ENCODE results near the gene OR12D3.

GRCh38 chr6:29376003-29376402 is 912 bp upstream of the OR12D3 start:
- TF ChIP-seq CTCF (IDR thresholded peaks at IDR 0.05): no peak
- TF ChIP-seq POLR2A (IDR thresholded peaks at IDR 0.05): no peak
